Lung (tissue), 12 donors: ENCODE results near the gene HOTAIR. TPM values are rescaled to one million over a fixed set of nuclear protein-coding genes. Genes with fewer than 3 reads are reported as not detected.

Experiments used
- ATAC-seq: fragments of 200-7000 bp; cut with Tn5 transposase; one replicate; pipeline ENCODE4 v1.9.1; 2020; ENCODE audit warnings: moderate number of reproducible peaks; ENCODE audit not compliant: insufficient read depth, low FRiP score
- DNase-seq, 3 donors: peaks; one replicate each; pipeline ENCODE4 v3.0.0-alpha.2; 2013 to 2017
- H3K27ac ChIP-seq, 2 donors: one replicate each; pipeline ENCODE4 v1.5.1; 2013; ENCODE audit warnings: mild to moderate bottlenecking in 2 of 2, moderate library complexity in 2 of 2, control low read depth in 1 of 2, inconsistent platforms in 1 of 2, low read depth in 1 of 2, low read length in 1 of 2
- H3K27me3 ChIP-seq, 3 donors: one replicate each; pipeline ENCODE4 v1.5.1; 2013; ENCODE audit warnings: low read length in 2 of 3; ENCODE audit not compliant: control insufficient read depth in 3 of 3, insufficient read depth in 3 of 3
- H3K36me3 ChIP-seq, 4 donors: one replicate each; pipeline ENCODE4 v1.5.1; 2013; ENCODE audit warnings: low read length in 4 of 4, mild to moderate bottlenecking in 1 of 4, moderate library complexity in 1 of 4; ENCODE audit not compliant: control insufficient read depth in 4 of 4, insufficient read depth in 4 of 4
- H3K4me1 ChIP-seq, 5 donors: one replicate each; pipeline ENCODE4 v1.5.1; 2013; ENCODE audit warnings: low read length in 5 of 5, mild to moderate bottlenecking in 2 of 5, moderate library complexity in 1 of 5; ENCODE audit not compliant: control insufficient read depth in 5 of 5, insufficient read depth in 5 of 5
- H3K4me3 ChIP-seq: one replicate; pipeline ENCODE4 v1.5.1; 2013; ENCODE audit warnings: mild to moderate bottlenecking, control low read depth, moderate library complexity
- H3K9ac ChIP-seq, 2 donors: one replicate each; pipeline ENCODE4 v1.5.1; 2013; ENCODE audit warnings: low read length in 2 of 2, control low read depth in 1 of 2; ENCODE audit not compliant: insufficient read depth in 1 of 2
- H3K9me3 ChIP-seq, 4 donors: one replicate each; pipeline ENCODE4 v1.5.1; 2013; ENCODE audit warnings: low read length in 3 of 4, mild to moderate bottlenecking in 1 of 4, moderate library complexity in 1 of 4; ENCODE audit not compliant: control insufficient read depth in 4 of 4, insufficient read depth in 3 of 4
- WGBS, 2 donors: extraction: QIAGEN DNeasy Blood & Tissue Kit; methylation state at CpG; one replicate each; pipeline ENCODE4 v1.1.7; 2013; 5-methylcytosine and 5-hydroxymethylcytosine counted together
- polyA plus RNA-seq, 2 donors: library from polyadenylated mRNA; stranded (reverse); fragments of 200-250 nt; gene quantifications; one replicate each; pipeline ENCODE4 v1.2.1, GENCODE V29; 2013
- total RNA-seq, 2 donors: library from RNA; depleted of rRNA in 1 of 2; stranded (reverse); fragments of >200 nt in 1 of 2; gene quantifications; one replicate each; pipeline ENCODE4 v1.2.1, GENCODE V29; 2014 to 2021
- TF ChIP-seq, protein P1 (sequence below): IDR thresholded peaks from 2 replicates; pipeline ENCODE4 v1.5.1; 2012; ENCODE audit warnings: mild to moderate bottlenecking; ENCODE audit errors: control extremely low read depth, extremely low read depth
- donor health status: control.
- donor health status: control.
- donor health status: Bipolar disorder and iron deficiency.
- donor health status: healthy.
- donor health status: DM: yes; HTN: yes; CAD: no.

Gene HOTAIR
- total and polyA plus RNA-seq, 4 donors, result 0.15 TPM; not detected in 3

DNA sequence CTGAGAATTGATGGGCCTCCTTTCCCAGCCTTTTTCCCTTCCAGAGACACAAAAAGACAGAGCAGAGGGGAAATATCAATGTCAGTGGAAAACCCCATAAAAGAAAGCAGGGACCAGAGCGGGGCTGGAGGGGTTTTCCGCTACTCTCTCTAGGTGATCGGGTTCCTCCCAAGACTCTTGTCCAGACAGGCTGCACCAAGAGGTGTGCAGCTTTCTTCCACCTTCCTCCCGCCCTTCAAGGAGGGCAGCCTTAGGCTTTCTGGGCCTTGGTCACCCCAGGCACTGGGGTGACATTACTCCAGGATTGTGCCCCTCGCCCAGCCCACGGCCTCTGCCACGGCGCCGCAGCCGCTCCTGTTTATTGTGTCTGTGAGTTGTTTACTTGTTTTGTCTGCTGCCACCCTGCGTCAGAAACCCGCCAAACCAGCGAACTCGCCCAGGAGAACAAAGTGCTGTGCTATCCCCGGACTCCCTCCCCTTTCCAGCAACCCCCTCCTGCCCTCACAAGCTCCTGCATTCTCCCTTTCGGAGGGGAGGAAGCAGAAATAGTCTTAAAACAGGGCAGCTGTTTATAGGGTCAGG, 46.8 kb upstream of the HOTAIR start:
- H3K9me3 ChIP-seq, result no peaks in the 10 kb centered on the region
- TF ChIP-seq, protein P1, sequence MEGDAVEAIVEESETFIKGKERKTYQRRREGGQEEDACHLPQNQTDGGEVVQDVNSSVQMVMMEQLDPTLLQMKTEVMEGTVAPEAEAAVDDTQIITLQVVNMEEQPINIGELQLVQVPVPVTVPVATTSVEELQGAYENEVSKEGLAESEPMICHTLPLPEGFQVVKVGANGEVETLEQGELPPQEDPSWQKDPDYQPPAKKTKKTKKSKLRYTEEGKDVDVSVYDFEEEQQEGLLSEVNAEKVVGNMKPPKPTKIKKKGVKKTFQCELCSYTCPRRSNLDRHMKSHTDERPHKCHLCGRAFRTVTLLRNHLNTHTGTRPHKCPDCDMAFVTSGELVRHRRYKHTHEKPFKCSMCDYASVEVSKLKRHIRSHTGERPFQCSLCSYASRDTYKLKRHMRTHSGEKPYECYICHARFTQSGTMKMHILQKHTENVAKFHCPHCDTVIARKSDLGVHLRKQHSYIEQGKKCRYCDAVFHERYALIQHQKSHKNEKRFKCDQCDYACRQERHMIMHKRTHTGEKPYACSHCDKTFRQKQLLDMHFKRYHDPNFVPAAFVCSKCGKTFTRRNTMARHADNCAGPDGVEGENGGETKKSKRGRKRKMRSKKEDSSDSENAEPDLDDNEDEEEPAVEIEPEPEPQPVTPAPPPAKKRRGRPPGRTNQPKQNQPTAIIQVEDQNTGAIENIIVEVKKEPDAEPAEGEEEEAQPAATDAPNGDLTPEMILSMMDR, result no peak
- H3K4me3 ChIP-seq, result no peak overlapping the region
- H3K27me3 ChIP-seq, result peaks cover 12 to 90% (median 64%) of the 10 kb centered on the region in 3 donors
- 26 to 40% methylated on average over 16 of the region's 16 CpGs for WGBS, 2 donors
- DNase-seq (no peak), ATAC-seq (no peak)
- peaks cover 0 to 28% (median 10%) of the 10 kb centered on the region in 5 donors for H3K4me1 ChIP-seq
- no peak overlapping the region for H3K27ac ChIP-seq
- no peak overlapping the region for H3K9ac ChIP-seq
- no peaks in the 10 kb centered on the region for H3K36me3 ChIP-seq

DNA sequence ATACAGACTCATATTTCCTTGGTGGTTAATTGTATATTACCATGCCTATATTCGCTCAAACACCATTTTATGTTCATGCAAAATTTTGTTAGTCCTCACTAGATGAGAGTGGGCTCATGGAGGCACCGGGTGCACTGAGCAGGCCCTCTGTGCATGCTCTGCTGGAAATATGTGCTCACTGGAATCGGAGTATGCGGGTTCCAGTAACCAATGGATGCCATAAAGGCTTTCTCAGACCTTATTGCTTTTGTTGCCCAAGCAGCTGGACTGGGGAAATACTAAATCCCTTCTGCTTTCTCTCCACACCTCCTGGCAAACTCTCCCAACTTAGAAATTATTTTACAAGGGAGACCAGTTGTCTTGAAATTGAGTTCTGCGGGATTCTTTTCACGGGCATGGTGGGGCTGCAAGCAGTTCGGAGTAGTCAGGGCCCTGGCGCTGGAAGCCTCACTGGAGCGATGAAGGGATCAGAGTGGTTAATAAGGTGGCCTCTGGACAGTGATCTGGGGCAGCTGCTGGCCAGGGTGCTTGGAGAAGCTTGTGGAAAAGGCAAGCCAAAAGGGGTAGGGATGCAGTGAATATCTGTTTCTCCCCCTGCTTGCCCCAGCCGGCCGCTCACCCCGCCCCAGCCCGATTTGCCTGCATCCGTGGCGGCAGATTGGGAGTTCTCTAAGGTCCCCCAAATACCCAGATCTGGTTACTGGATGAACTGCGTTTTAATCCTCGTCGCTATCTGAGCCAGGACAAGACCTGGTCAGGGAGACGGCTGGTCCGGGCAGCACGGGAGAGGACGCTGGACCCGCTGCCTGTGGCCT, 46.0 kb upstream of the HOTAIR start:
- Histone ChIP-seq H3K4me3 (no peak overlapping the region), H3K36me3 (no peaks in the 10 kb centered on the region), H3K27ac (no peak overlapping the region), H3K27me3 (peaks cover 13 to 89% (median 64%) of the 10 kb centered on the region in 3 donors), H3K9me3 (peaks cover 0 to 1% (median 0%) of the 10 kb centered on the region in 4 donors), H3K4me1 (peaks cover 0 to 25% (median 6%) of the 10 kb centered on the region in 5 donors), H3K9ac (no peak overlapping the region)
- no peak for DNase-seq
- WGBS, 2 donors, result 43 to 56% methylated on average over 23 of the region's 23 CpGs
- TF ChIP-seq, protein P1, result no peak
- ATAC-seq, result no peak

DNA sequence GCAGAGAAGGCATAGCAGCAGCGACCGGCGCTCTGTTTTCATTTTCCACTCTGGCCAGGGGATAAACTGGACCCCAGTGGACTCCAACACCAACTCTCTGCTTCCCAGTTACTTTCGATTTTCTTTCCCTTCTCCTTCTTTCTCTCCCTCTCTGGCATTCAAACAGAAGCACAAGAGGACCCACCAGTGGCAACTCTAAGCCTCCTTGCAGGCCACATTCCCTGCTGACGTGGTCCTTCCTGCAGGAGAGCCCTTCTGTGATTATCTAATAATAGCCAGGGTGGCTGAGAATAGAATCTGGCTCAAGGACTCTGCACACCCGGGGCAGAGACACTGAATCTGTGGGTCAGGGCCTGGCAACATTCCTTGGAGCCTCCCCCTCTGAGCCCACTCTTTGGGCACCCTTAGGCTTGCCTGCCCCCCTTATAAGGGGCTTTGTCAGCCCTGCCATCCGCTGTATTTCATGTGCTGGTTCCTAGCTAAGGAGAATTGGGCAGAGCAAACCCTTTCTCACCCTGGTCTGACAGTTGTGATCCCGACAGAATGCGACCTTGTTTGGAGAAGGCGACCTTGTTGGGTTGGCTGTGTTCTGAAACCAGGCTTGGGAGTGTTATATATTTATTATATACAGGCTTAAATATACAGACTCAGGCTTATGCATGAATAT, 45.3 kb upstream of the HOTAIR start:
- Histone ChIP-seq H3K36me3 (no peaks in the 10 kb centered on the region), H3K4me3 (no peak overlapping the region), H3K9me3 (peaks cover 0 to 3% (median 0%) of the 10 kb centered on the region in 4 donors), H3K27me3 (peaks cover 17 to 89% (median 64%) of the 10 kb centered on the region in 3 donors), H3K27ac (no peak overlapping the region), H3K9ac (no peak overlapping the region), H3K4me1 (peaks cover 0 to 17% (median 6%) of the 10 kb centered on the region in 5 donors)
- TF ChIP-seq, protein P1, result no peak
- DNase-seq (no peak), ATAC-seq (no peak)
- 25 to 41% methylated on average over 10 of the region's 10 CpGs for WGBS, 2 donors
